AG09319 (cell line): ENCODE results near the gene NIPBL.

Experiments used
- DNase-seq: peaks from one replicate; pipeline ENCODE4 v3.0.0-alpha.2; 2010; ENCODE audit warnings: low read depth; ENCODE audit errors: extremely low read depth
- CTCF ChIP-seq: IDR thresholded peaks from 2 replicates; pipeline ENCODE4 v1.5.1; 2011; ENCODE audit warnings: low read depth, mild to moderate bottlenecking, inconsistent platforms, low read length, moderate library complexity

NIPBL gene

DNA sequence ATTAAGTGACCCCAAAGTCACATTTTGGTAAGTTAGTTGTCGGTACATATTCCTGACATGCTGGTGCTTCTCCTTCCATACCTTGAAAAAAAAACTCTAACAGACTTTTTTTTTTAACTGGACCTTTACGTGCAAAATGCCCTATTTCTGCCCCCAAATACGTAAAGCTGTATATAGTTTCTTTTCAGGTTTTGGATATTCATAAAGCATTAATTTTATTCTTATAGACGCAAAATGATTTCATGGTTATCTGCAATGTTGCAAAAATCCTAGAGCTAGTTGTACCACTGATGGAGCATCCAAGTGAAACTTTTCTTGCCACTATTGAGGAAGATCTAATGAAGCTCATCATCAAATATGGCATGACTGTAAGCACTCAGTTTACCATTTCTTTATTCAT lies 167.6 kb downstream of the NIPBL start:
- DNase-seq = no peak
- TF ChIP-seq CTCF = no peak

DNA sequence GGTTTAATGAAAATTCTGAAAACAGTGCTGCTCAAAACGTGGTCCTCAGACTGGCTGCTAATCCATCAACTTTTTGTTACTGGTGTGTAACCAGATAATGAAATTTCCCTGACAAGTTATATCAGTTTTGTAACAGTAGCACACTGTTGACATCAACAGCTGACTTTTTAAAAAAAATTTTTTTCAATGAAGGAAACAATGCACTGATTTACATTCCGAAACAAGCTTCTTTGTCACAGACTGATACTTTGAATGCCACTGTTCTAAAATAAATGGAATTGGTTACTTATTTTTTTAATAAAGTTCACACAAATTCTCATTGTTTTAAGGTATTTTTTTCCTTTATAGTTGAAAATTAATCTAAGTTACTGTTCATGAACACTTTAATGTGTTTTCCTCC lies 169.1 kb downstream of the NIPBL start:
- TF ChIP-seq CTCF = no peak
- no peak for DNase-seq

GRCh38 chr5:37047947-37048346 lies 171.4 kb downstream of the NIPBL start:
- no peak for TF ChIP-seq CTCF
- no peak for DNase-seq

GRCh38 chr5:37054391-37054790 lies 177.8 kb downstream of the NIPBL start:
- TF ChIP-seq CTCF = no peak
- no peak for DNase-seq

- TF ChIP-seq CTCF = no peak
- DNase-seq = no peak
Measured at GRCh38 chr5:37055383-37055990, 178.9 kb downstream of the NIPBL start.

DNA sequence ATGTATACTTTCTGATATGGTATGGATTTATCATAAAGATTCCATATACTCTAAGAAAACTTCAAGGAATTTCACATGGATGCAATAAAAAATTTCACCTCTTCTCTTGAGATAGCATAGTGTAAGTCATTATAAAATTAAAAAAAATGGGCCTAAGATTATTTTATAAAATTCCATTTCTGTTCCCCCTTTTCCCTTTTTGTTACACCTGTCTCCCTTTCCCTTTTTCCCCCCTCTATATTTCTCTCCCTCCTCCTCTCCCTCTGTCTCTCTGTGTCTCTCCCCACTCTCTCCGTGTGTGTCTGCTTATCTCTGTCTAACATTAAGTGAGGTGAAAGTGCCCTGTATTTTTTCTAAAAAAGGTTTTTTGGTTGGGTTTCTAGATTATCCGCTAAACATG lies 180.2 kb downstream of the NIPBL start:
- TF ChIP-seq CTCF = no peak
- no peak for DNase-seq

GRCh38 chr5:37060030-37060429 lies 183.5 kb downstream of the NIPBL start:
- DNase-seq = no peak
- no peak for TF ChIP-seq CTCF
